ENCODE data around the gene WNT8B. TPM values are rescaled to one million over a fixed set of nuclear protein-coding genes. Genes with fewer than 3 reads are reported as not detected.

Gene WNT8B
- total and polyA plus RNA-seq, 2 of the 13 experiments (the other 11 are each of a cell fraction or from before 2014, with no cell fraction given), result 0.07 to 0.20 TPM

- TF ChIP-seq ZGPAT (CRISPR knock-in tag; IDR thresholded peaks at IDR 0.05) (peak; percentile 58; the same call in 1 of the 2 replicates), E2F1 (CRISPR knock-in tag; IDR thresholded peaks at IDR 0.05) (0 out of 2 replicates have a peak, but pooled peaks have one; percentile 26), NFKB2 (CRISPR knock-in tag; IDR thresholded peaks at IDR 0.05; ENCODE audit: borderline replicate concordance) (0 out of 2 replicates have a peak, but pooled peaks have one; percentile 51), SRY (CRISPR knock-in tag; IDR thresholded peaks at IDR 0.05) (0 out of 2 replicates have a peak, but pooled peaks have one; percentile 52), KLF9 (CRISPR knock-in tag; IDR thresholded peaks at IDR 0.05; ENCODE audit: low read depth) (no peak), SNAPC5 (CRISPR knock-in tag; IDR thresholded peaks at IDR 0.05; ENCODE audit: borderline replicate concordance) (0 out of 2 replicates have a peak, but pooled peaks have one; percentile 31), SOX6 (IDR thresholded peaks at IDR 0.05) (no peak), SOX6 (CRISPR knock-in tag; IDR thresholded peaks at IDR 0.05) (0 out of 2 replicates have a peak, but pooled peaks have one; percentile 25), REXO4 (CRISPR knock-in tag; IDR thresholded peaks at IDR 0.05; ENCODE audit: borderline replicate concordance) (no peak), HINFP (CRISPR knock-in tag; IDR thresholded peaks at IDR 0.05; ENCODE audit: low read depth) (peak; percentile 88; the same call in 1 of the 2 replicates), RFX5 (IDR thresholded peaks at IDR 0.05; ENCODE audit: low read depth, low read length) (peak; percentile 82), ZNF143 (CRISPR knock-in tag; IDR thresholded peaks at IDR 0.05) (0 out of 2 replicates have a peak, but pooled peaks have one; percentile 27), TP53 (CRISPR knock-in tag; conservative IDR thresholded peaks at IDR 0.05) (no peak), ZNF501 (CRISPR knock-in tag; IDR thresholded peaks at IDR 0.05) (0 out of 2 replicates have a peak, but pooled peaks have one; percentile 8), ZNF263 (CRISPR knock-in tag; IDR thresholded peaks at IDR 0.05) (peak; percentile 82), ARNT2 (CRISPR knock-in tag; IDR thresholded peaks at IDR 0.05; ENCODE audit: low read depth) (peak; percentile 60), ZNF556 (CRISPR knock-in tag; IDR thresholded peaks at IDR 0.05; ENCODE audit: borderline replicate concordance) (peak; percentile 41; the same call in 1 of the 2 replicates), RFXAP (CRISPR knock-in tag; IDR thresholded peaks at IDR 0.05; ENCODE audit: borderline replicate concordance) (peak; percentile 84; the same call in 1 of the 2 replicates), TFDP1 (CRISPR knock-in tag; IDR thresholded peaks at IDR 0.05; ENCODE audit: borderline replicate concordance) (0 out of 2 replicates have a peak, but pooled peaks have one; percentile 5), MYNN (CRISPR knock-in tag; IDR thresholded peaks at IDR 0.05; ENCODE audit: low read depth) (0 out of 2 replicates have a peak, but pooled peaks have one; percentile 55), ZNF790 (CRISPR knock-in tag; IDR thresholded peaks at IDR 0.05; ENCODE audit: borderline replicate concordance) (peak; percentile 49; the same call in 1 of the 2 replicates), ZNF768 (CRISPR knock-in tag; IDR thresholded peaks at IDR 0.05) (peak; percentile 29; the same call in 1 of the 2 replicates), HNRNPLL (IDR thresholded peaks at IDR 0.05; ENCODE audit: low read depth, low read length, poor library complexity, severe bottlenecking) (peak; percentile 91), KLF12 (CRISPR knock-in tag; IDR thresholded peaks at IDR 0.05; ENCODE audit: borderline replicate concordance) (0 out of 2 replicates have a peak, but pooled peaks have one; percentile 59)
Observed at GRCh38 chr10:100482181-100482833, 19.5 kb downstream of the WNT8B start (continued).

All from HepG2 (cell line).